GM21717 (cell line): ENCODE data around the gene SNRPA1.

Source experiments
- ATAC-seq: cut with Tn5 transposase; IDR thresholded peaks from one replicate; pipeline ENCODE4 v1.9.1; 2021; ENCODE audit warnings: mild to moderate bottlenecking, moderate library complexity; ENCODE audit not compliant: unreplicated experiment

SNRPA1 gene

DNA sequence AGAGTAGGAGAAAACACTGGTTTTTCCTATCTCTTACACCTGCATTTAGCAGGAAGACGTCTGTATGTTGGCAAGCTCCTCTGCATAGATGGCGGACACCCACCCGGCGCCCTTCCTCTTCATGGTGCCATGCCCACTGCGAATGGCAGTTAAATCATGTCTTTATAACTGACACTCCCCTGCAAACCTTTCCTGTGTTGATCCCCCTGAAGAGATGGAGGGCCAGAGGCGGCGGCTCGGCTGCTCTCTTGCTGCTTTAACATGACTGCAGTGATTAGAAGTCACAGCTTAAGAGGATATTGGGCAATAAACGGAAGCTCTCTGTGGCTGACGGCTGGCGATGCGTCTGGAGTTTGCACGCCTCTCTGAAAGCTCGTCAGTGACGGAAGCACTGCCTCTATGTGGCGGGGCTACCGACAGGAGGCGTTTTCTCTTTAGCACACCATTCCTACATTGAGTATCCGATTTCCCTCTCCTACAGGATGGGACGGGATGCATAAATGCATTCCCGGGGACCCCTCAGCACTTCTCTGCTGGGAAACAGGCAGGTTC lies 25.5 kb upstream of the SNRPA1 start:
- ATAC-seq: no peak

DNA sequence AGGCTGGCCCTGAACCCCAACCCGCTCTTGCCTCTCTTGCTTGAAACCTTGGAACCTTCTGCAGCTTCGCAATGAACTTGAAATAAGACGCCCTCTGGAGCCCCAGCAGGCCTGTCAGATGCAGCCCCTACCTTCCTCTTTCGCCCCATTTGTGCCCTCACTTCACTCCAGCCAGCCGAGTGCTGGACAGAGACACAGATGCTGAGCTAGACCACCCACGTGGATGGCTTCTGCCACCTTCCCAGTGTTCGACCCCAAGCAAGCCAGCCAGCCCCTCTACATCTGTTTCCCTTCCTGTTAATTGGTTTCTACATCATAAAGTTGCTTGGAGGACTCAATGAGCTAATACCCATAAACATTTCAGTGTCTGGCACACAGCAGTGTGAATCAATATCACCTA lies 23.8 kb upstream of the SNRPA1 start:
- no peak for ATAC-seq

DNA sequence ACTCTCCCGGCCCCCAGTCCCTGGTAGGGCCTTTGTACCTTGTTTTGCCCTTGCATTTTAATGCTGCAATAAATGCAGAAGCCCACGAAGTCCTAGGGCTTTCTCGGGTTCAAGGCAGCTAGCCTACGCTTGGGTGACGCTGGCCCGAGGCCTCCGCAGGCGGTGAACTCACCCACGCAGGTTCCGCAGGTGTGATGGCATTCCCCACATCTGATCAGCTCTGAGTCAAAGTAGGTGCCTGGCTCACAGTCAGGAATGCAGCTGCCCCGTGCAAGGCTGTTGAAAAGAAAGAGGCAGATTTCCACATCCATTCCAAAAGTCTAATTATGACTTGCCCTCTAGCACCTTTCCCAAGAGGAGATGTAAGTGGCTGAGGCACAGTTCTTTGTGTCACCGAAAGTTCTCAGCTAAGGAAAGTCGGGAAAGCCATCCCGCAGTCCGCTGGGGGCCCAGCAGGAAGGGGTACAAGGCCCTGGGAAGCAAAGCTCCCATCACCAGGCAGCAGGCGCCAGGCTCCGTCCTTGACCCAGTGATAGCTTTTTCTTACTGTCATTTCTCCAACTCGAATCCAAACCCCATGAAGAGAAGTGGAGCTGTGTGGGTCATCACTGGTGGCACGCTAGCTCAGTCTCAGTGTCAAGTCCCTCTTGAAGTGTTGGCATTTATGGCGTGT lies 23.2 kb upstream of the SNRPA1 start:
- ATAC-seq: no peak

DNA sequence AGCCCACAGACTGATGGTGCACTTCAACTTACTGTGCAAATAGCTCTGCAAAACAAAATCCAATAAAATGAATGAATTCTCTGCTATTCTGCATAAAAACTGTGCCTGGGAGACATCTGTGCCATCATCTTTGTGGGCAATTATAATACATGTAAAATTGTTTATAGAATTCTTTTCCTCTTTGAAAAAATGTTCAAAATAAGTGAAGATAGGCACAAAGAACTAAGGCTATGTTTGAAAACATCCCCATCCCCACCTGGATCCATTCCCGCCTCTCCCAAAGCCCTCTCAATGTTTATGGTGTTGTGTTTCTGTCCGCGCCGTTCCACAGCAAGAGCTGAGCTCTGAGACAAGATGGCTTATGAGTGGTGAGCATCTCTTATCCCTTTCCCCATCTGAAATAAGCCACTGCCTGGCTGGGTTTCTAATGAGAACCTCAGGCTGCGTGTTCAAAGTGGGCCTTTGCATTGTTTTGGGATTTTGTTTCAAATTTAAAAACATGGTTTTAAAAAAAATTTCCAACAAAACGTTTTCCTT lies 22.4 kb upstream of the SNRPA1 start:
- ATAC-seq: no peak

DNA sequence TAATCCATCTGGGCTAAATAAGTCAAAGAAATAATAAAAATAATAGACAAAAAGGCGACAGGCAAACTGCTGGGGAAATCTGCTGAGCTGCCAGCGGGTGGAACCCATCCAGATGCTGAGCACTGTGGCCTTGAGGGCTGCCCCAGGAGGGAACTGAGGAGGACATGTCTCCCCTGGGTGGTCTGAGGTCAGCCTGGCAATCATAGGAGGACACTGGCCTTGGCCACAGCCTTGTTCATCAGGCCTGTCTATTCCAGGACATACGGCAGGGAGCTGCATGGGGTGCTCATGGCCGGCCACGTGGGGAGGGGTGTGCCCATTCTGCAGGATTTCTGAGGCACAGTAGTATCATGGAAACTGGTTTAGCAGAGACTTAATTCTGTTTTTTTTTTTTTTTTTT lies 21.5 kb upstream of the SNRPA1 start:
- no peak for ATAC-seq

DNA sequence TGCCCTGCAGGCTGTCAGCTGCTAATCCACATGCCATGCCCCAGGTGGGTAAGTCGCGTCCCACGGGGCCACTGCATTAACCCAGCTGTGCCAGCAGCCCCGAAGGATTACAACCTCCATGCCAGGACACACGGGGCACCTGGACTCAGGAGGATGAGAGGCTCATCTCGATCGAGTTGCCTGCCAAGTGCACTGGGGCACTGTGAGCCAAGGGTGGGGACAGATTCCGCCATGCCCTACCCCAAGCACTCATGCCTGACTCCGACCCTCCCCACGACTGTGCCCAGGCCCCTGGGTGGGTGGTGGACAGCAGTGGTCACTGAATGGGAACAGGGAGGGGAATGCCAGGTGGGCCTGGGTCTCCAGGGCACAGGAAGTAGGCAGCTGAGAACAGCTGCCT lies 20.7 kb upstream of the SNRPA1 start:
- no peak for ATAC-seq

DNA sequence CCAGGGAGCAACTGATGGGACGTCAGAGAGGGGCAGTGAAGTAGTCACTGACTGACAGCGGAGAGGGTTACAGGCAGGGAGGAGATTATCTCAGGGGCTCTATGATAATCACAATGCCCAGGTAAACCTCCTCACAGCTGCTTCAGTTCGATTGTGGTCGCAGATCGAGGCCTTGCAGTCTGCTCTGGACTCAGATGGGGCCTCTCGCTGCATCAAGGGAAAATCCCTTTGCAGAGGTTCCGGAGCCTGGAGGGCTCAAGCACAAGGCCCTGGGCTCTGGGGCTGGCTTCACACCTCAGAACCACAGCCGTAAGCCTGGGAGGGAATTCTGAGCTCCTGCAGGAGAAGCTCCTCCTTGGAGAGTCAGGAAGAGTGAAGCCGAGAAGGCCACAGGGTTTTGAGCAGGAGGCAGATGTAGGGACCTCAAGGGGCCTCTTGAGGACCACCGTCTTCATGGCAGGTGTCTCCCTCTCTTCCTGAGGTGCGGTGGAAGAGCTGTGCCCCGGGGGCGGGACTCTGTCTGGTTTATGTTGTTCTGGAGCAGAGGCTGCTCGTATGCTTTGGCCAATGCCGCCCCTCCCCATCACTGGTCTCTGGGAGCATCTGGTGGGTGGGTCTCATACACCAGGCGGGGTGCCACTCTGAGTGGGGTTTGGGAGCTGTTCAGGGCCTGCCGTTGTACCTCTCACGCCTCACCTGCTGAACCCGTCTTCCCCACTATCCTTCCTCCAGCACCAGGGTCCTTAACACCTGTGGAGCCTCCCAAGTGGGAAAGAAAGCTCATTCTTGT lies 19.5 kb upstream of the SNRPA1 start:
- no peak for ATAC-seq

DNA sequence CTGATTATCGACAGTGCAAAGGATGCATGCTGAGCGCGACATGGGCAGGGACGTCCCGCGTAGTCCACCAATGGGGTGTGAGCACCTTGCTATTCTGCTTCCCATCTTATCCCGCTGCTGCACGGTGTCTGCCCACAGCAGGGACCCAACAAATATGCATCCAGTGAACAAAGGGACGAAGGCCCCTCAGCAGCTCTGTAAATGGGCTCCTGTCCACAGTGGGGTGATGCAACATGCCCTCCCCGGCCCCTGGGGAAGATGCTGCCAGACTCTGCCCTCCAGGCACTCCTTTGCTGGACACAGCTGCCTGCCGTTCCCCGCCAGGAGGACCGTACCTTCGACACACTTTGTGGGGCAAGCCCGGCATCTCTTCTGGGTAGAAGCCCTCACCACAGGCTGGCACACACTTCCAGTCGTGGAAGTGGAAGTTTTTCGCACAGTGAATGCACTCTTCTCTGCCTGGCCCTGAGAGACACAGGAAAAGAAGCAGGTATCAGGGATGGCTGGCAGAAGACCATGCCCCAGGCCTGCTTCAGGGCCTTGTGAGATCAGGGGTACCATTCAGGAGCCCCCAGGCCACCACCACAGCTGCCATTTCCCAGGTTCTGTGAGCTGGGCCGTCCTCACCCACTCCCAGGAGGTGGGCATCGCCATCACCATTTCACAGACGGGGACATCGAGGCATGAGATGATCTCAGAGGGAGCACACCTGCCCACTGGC lies 18.2 kb upstream of the SNRPA1 start:
- no peak for ATAC-seq

DNA sequence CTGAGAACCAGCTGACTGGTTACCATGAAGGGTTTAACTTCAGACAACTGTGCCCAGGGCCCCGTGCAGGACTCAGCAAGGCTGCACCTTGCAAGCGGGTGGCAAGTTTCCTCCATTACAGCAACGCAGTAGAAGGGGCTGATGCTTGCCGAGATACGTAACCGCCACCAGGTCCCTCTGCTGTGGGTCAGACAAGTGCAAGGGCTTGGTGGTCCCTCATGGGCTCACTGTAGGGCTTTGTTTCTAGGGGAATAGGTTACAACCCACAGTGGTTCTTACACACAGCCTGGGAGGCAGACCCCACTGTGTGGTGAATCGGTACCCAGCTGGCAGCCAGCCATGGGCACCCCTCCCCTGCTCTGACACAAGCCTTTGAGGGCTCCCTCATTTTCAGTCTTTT lies 15.5 kb upstream of the SNRPA1 start:
- ATAC-seq: no peak

DNA sequence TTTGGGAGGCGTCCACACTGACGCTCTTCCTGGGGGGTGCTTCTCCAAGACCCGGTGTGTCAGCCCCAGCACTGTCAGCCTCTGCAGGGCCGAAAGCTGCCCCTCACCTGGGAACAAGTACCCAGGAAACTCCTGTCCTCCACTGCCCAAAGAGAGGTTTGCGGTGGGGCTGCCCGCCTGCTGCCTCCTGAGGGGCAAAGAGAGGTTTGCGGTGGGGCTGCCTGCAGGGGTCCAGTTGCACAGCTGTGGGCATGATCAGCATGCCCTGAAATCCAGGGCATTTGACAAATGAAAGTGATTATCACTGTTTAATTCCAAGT lies 15.1 kb upstream of the SNRPA1 start:
- ATAC-seq: no peak

DNA sequence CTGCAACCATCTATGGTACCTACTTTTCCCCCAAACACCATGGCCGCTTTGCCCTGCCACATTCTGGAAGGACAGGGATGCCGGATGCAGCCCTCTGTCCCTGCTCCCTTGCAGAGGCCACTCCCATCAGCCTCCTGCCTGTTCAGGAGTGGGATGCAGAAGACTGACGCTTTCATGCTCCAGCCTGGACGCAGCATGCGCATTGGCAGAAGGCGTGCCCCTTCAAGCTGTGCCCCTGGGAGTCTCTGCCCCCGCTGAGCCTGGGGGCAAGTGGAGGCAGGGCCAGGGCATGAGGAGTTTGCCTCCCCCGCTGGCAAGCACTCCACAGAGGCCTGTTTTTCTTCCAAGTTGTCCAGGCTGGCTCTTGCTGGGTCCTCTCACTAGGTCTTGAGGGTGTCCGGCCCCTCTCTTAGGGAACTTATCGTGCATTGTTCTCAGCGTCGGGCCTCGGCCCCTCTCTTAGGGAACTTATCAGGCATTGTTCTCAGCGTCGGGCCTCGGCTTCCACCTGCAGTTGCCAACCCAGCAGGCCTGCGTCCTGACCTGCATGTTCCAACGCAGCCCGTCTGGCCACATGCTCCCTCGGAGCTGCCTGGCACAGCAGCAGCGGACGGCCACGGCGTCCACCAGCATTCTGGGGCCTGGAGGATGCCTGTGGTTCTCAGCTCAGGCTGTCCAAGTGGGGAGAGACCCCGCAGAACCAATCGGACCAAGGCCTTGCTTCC lies 14.6 kb upstream of the SNRPA1 start:
- no peak for ATAC-seq

DNA sequence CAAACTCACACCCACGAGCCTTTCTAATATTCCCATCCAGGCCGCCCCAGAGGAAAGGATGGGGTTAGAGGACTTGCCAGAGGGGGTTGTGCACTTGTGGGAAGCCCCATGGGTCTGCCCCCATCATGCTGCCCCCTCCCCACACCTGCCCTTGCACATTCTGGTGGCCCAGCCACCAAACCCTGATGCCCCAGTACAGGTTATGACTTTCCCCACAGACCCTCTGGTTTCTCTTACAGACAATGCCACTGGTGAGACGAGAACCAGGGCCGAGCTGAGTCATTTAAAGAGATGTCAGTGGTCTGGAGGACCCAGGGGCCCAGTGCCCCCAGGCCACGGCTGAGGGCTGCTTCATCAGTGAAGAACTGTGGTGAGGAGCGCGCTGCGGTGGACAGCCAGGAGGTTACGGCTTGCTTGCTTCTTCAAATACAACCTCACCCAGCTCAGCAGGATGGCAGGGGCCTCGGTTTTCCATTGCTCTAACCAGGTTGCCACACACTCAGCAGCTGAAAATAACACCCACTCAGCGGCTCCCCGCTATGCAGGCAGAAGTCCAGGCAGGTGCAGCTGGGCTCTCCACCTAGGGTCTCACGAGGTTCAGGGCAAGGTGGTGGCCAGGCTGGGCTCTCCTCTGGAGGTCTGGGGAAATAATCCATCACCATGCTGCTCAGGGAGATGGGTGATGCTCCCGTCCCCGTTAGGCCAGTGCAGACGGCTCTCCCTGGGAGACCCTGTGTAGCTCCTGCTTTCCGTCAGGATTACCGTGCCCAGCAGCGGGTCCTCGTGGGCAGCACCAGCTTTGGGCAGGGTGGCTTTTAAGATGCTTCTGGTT lies 13.8 kb upstream of the SNRPA1 start:
- no peak for ATAC-seq

DNA sequence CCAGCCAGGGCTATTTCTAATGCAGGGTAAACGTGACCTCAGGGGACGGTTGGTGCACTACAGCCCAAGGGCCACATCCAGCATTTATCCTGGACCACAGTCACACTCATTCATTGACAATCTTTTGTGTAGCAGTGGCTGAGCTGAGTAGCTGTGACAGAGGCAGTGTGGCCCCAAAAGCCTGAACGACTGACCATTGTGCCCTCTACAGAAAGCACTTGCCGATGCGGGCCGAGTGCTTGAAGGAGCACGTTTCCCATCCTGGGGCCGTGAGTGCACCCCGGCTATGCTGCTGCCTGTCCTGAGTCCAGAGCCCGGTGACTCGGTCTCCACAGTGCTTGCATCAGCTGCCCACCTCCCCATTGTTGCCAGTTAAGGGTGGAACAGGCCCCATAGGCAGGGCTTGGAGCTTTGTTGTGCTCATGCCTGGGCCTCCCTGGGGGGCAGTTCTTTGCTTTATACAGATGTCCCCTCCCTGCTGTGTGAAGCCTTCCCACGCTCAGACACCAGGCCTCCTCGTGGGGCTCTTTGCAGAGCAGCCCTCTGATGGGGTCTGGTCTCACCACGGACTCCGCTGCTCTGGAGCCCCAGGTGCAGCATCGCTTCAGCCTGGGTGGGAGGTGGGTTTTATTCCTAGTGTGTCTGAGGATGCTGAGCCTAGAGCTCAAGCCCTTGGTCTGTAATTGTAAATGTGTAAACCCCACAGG lies 13.0 kb upstream of the SNRPA1 start:
- no peak for ATAC-seq

DNA sequence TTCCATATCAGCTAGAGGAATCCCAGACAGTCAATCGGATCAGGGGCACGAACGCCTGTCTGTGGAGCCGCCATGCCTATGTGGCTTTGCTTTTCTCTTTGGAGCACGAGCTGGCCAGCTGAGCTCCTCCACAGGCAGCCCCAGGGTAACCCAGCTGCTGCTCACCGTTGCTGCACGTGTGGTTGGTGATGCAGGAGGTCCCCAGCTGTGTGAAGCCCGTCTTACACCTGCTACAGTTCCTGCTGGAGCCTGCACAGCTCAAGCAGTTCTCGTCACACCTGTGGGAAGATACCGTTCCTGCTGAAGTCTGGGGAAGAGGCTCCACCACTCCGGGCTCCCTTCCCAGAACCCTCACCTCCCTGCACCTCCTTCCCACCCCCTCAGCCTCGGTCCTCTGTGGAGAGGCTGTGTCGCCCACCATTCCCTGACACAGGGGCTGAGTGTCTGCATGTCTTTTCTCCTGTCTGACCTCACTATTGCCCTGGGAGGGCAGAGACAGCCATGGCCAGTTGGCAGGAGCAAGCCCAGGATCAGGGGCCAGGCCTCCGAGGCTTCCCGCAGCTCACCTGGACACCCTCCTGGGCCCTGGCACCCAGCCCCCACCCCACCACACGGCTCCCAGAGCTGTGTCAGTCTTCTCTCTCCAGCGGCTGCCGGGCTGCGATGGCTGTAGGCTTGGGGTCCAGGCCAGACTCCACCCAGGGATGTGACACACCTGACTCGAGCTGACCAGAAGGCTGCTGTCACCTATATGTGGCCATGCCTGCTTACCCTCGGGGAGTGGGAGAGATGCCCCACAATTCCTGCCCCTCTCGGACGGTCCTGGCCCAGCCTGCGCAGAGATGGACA lies 12.2 kb upstream of the SNRPA1 start:
- no peak for ATAC-seq

DNA sequence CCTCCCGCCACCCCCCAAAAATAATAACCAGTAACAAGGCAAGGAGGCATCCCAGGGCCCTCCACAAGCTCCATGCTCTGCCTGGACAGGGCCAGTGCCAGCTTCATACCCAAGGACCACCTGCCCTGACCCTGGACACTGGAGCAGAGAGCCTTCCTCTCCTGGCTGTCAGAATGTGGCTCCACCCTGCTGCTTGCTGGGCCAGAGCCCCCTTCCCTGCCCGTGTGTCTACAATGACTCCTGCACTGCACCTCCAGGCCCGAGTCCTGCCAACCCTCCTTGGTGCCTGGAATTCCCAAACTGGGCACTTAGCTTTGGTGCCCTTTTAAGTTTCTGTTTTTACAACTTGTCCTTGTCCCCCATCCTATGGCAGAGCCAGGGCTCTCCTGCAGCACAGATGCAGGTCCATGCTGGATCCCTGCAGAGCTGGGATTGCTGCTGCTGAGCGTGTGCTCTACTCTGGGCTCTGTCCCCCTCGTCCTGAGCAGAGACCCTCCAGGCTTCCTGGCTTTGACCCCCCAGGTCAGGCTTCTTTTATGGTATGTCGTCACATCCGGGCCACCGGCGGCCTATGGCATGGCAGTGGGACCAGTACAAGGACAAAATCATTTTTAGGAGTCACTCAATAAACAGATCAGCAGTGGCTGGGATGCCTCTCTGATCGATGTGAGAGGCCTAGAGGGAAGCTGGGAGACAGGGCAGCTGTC lies 11.4 kb upstream of the SNRPA1 start:
- no peak for ATAC-seq

DNA sequence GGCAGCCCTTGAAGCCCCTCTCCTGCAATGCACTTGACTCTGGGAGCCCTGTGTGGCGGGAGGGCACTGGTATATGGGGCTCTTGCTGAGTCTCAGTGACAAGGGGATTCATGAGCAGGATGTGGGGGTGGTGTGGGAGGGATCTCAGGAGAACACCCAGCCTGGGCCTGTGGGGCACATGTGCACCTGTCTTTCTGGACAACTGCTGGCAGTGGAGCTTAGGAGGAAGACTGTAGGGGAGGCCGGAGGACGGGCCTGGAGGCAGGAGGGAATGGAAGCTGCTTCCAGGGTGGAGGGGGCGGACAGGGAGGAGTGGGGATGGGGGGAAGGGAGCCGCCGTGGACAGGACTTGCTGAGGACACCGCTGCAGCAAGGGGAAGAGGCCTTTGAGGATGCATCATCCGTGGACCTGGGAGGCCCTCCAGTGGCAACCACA lies 10.8 kb upstream of the SNRPA1 start:
- ATAC-seq: no peak

DNA sequence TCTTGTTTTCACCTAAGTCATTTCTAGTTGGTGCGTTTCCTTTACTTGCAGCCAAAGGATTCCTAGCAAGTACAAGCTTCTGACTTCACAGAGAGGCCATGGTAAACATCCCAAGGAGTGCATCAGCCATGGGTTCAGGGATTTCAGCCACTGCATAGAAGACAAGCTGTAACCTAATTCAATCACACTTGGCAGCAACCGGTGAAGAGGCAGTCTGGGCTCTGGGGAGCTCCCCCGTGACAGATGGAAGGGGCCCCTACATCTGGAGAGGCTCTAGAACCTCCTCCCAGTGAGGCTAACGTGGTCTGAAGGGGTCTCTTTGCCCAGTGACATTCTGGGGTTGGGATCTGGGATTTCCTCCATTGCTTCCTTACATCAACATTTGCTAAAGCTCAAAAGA lies 8.4 kb upstream of the SNRPA1 start:
- ATAC-seq: no peak
